HepG2 (cell line): ENCODE results near the gene PPAT. TPM values are rescaled to one million over a fixed set of nuclear protein-coding genes. Genes with fewer than 3 reads are reported as not detected.
A peak's percentile ranks its signal among the peaks of the same experiment; 100 is the strongest.

Source experiments
- ATF6 ChIP-seq: sonication (generic); formaldehyde crosslinking; conservative IDR thresholded peaks from 2 replicates; pipeline ENCODE4 v1.4.0; 2020; ENCODE audit warnings: missing genetic modification reagents
- BCLAF1 ChIP-seq: fragments of 450-650 bp; IDR thresholded peaks from 2 replicates; pipeline ENCODE4 v1.6.1; 2017; ENCODE audit warnings: mild to moderate bottlenecking
- DPF2 ChIP-seq: sonication (generic); formaldehyde crosslinking; IDR thresholded peaks from 2 replicates; pipeline ENCODE4 v1.4.0; 2020; ENCODE audit warnings: mild to moderate bottlenecking, low read depth, missing genetic modification reagents, borderline replicate concordance
- ELF4 ChIP-seq: sonication (generic); formaldehyde crosslinking; IDR thresholded peaks from 2 replicates; pipeline ENCODE4 v1.5.0; 2020; ENCODE audit warnings: missing genetic modification reagents, mild to moderate bottlenecking, moderate library complexity, borderline replicate concordance
- ERF ChIP-seq: IDR thresholded peaks from 2 replicates; pipeline ENCODE4 v1.6.1; 2018; ENCODE audit warnings: missing biosample characterization, missing genetic modification reagents
- ETS1 ChIP-seq: sonication (generic); formaldehyde crosslinking; IDR thresholded peaks from 2 replicates; pipeline ENCODE4 v1.4.0; 2020; ENCODE audit warnings: missing genetic modification reagents
- GATAD2A ChIP-seq: IDR thresholded peaks from 2 replicates; pipeline ENCODE4 v1.6.1; 2016
- HINFP ChIP-seq: sonication (generic); formaldehyde crosslinking; IDR thresholded peaks from 2 replicates; pipeline ENCODE4 v1.4.0; 2020; ENCODE audit warnings: low read depth, mild to moderate bottlenecking, missing genetic modification reagents
- KLF6 ChIP-seq: IDR thresholded peaks from 2 replicates; pipeline ENCODE4 v1.8.0; 2016; ENCODE audit warnings: missing biosample characterization, missing genetic modification reagents
- NFYC ChIP-seq: IDR thresholded peaks from 2 replicates; pipeline ENCODE4 v1.6.1; 2016; ENCODE audit warnings: missing genetic modification reagents, missing compliant biosample characterization
- SPEN ChIP-seq: sonication (generic); formaldehyde crosslinking; IDR thresholded peaks from 2 replicates; pipeline ENCODE4 v1.5.1; 2020; ENCODE audit warnings: low read depth, mild to moderate bottlenecking, missing genetic modification reagents
- TRAFD1 ChIP-seq: sonication (generic); formaldehyde crosslinking; IDR thresholded peaks from 2 replicates; pipeline ENCODE4 v1.5.1; 2020; ENCODE audit warnings: missing genetic modification reagents, mild to moderate bottlenecking, borderline replicate concordance
- UBTF ChIP-seq: sonication (generic); formaldehyde crosslinking; IDR thresholded peaks from 2 replicates; pipeline ENCODE4 v1.4.0; 2020; ENCODE audit warnings: mild to moderate bottlenecking, missing genetic modification reagents
- ZNF333 ChIP-seq: sonication (generic); formaldehyde crosslinking; IDR thresholded peaks from 2 replicates; pipeline ENCODE4 v1.4.0; 2020; ENCODE audit warnings: mild to moderate bottlenecking, missing genetic modification reagents, borderline replicate concordance
- ZNF589 ChIP-seq: sonication (generic); formaldehyde crosslinking; conservative IDR thresholded peaks from 2 replicates; pipeline ENCODE4 v1.8.0; 2022; ENCODE audit warnings: mild to moderate bottlenecking, moderate library complexity, missing genetic modification reagents
- ZNF607 ChIP-seq: sonication (generic); formaldehyde crosslinking; IDR thresholded peaks from 2 replicates; pipeline ENCODE4 v1.5.1; 2020; ENCODE audit warnings: missing genetic modification reagents, mild to moderate bottlenecking, borderline replicate concordance
- polyA plus RNA-seq, 8 experiments: library from polyadenylated mRNA; depleted of rRNA in 3 of 8; stranded (reverse) in 7 of 8; unstranded in 1 of 8; fragments of >200 nt; fragmentation: Illumina TruSeq in 4 of 8; extraction: Trizol in 4 of 8; gene quantifications; 2 replicates each; pipeline versions ENCODE4 v1.2.1 to v1.2.3, GENCODE V29; 2011 to 2016; ENCODE audit warnings: low read depth in 4 of 8, missing spikeins in 1 of 8, mixed read lengths in 1 of 8; ENCODE audit not compliant: insufficient read depth in 1 of 8
- total RNA-seq, 5 experiments: library from RNA; depleted of rRNA; stranded (reverse); fragments of >200 nt; fragmentation: Illumina TruSeq; extraction: Trizol; gene quantifications; 2 replicates each; pipeline ENCODE4 v1.2.3, GENCODE V29; 2016; ENCODE audit warnings: low read depth in 1 of 5

The PPAT gene
- total and polyA plus RNA-seq, 2 of the 13 experiments (the other 11 are each of a cell fraction or from before 2014, with no cell fraction given): 16.9 to 62.6 TPM

GRCh38 chr4:56435140-56435926, at the start of gene PPAT (continued):
- TF ChIP-seq UBTF (CRISPR knock-in tag) (peak; percentile 93), ERF (CRISPR knock-in tag) (peak; percentile 54; the same call in 1 of the 2 replicates), HINFP (CRISPR knock-in tag) (no peak), ZNF607 (CRISPR knock-in tag) (peak; percentile 86; the same call in 1 of the 2 replicates), ZNF589 (CRISPR knock-in tag) (no peak), SPEN (CRISPR knock-in tag) (peak; percentile 62), TRAFD1 (CRISPR knock-in tag) (peak; percentile 78; the same call in 1 of the 2 replicates), ETS1 (CRISPR knock-in tag) (peak; percentile 78; the same call in 1 of the 2 replicates), ATF6 (no peak), ZNF333 (CRISPR knock-in tag) (peak; percentile 69; the same call in 1 of the 2 replicates), GATAD2A (CRISPR knock-in tag) (peak; percentile 2), ELF4 (CRISPR knock-in tag) (no peak), KLF6 (peak; percentile 67; the same call in 1 of the 2 replicates), NFYC (CRISPR knock-in tag) (peak; percentile 32; the same call in 1 of the 2 replicates), BCLAF1 (no peak), DPF2 (CRISPR knock-in tag) (0 out of 2 replicates have a peak, but pooled peaks have one; percentile 11)
